DND-41 (cell line): Measurements from ENCODE around the gene DDB1.

ENCODE experiments used
- EZH2 ChIP-seq: IDR thresholded peaks from 3 replicates; pipeline ENCODE4 v1.6.1; 2012; ENCODE audit warnings: borderline replicate concordance, low read depth, mild to moderate bottlenecking, moderate library complexity, low read length, inconsistent platforms; ENCODE audit not compliant: severe bottlenecking
- TF ChIP-seq, protein P1 (sequence below): IDR thresholded peaks from 2 replicates; pipeline ENCODE4 v1.5.1; 2012; ENCODE audit warnings: borderline replicate concordance, low read length, moderate library complexity, mild to moderate bottlenecking; ENCODE audit not compliant: poor library complexity, severe bottlenecking; ENCODE audit errors: extremely low read depth

DNA sequence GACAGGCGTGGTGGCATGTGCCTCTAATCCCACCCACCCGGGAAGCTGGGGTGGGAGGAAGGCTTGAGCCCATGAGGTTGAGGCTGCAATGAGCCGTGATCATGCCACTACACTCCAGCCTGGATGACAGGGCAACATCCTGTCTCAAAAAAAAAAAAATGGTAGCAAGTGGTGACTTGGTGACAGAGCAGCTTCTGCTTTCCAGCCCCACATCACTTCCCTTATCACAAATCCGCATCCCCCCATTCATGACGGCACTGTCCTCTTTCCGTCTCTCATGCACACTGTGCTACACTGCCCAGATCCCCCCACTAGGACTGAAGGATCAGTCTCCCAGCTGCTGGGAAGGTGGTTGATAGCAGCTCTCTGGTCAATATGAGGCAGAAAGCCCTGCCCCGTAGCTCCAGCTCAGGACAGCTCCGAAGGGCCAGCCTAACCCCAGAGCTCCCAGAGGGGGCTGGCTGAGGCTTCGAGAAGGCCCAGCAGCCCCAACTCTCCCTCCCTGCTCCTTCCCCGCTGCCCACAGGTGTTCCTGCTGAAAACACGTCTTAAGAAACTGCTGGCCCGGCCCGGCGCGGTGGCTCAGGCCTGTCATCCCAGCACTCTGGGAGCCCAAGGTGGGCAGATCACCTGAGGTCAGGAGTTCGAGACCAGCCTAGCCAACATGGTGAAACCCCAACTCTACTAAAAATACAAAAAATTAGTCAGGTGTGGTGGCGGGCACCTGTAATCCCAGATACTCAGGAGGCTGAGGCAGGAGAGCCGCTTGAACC lies 76.0 kb downstream of the DDB1 start:
- TF ChIP-seq, protein P1, sequence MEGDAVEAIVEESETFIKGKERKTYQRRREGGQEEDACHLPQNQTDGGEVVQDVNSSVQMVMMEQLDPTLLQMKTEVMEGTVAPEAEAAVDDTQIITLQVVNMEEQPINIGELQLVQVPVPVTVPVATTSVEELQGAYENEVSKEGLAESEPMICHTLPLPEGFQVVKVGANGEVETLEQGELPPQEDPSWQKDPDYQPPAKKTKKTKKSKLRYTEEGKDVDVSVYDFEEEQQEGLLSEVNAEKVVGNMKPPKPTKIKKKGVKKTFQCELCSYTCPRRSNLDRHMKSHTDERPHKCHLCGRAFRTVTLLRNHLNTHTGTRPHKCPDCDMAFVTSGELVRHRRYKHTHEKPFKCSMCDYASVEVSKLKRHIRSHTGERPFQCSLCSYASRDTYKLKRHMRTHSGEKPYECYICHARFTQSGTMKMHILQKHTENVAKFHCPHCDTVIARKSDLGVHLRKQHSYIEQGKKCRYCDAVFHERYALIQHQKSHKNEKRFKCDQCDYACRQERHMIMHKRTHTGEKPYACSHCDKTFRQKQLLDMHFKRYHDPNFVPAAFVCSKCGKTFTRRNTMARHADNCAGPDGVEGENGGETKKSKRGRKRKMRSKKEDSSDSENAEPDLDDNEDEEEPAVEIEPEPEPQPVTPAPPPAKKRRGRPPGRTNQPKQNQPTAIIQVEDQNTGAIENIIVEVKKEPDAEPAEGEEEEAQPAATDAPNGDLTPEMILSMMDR, result no peak
- no peak for TF ChIP-seq EZH2
